HUDEP-2 (cell line): Measurements from ENCODE around the gene ANTXR1.

Source experiments
- DNase-seq, 76 experiments: peaks; one replicate each; lab custom pipeline; 2025; ENCODE audit not compliant: unreplicated experiment in 76 of 76; lab: John Stamatoyannopoulos, UW

ANTXR1 gene

GRCh38 chr2:69175790-69176715 is 163.1 kb downstream of the ANTXR1 start:
- DNase-seq, result no peak

DNA sequence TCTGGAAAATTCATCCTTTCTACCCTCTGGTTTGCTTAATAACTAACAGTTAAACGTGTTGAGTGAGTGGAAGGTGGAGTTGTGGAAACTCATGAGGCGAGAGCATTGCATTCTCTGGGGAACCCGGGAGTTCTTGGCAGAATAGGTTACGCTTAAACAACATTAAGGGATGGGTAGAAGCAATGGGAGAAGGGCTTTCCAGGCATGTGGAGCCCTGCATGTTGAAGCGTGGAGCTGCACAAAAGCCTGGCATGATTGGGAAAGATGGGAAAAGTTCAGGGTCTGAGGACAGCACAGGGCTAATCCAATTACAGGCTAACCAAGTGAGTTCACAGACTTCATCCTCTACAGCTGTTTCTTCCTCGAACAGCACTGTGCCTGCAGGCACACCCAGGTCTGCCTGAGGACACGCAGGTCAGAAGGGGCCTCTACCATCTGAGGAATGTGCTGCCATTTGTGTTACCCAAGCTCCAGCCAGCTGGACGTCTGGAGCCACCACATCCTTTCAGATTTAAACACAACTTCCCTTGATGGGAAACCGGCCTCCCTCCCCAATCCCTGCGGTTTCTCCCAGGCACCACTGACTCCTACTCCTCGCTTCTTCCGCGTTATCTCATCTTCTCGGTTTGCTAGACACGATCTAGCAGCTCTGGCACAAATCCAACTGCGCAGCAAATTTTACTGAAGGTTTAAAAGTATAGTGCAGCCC is 164.2 kb downstream of the ANTXR1 start:
- no peak for DNase-seq

DNA sequence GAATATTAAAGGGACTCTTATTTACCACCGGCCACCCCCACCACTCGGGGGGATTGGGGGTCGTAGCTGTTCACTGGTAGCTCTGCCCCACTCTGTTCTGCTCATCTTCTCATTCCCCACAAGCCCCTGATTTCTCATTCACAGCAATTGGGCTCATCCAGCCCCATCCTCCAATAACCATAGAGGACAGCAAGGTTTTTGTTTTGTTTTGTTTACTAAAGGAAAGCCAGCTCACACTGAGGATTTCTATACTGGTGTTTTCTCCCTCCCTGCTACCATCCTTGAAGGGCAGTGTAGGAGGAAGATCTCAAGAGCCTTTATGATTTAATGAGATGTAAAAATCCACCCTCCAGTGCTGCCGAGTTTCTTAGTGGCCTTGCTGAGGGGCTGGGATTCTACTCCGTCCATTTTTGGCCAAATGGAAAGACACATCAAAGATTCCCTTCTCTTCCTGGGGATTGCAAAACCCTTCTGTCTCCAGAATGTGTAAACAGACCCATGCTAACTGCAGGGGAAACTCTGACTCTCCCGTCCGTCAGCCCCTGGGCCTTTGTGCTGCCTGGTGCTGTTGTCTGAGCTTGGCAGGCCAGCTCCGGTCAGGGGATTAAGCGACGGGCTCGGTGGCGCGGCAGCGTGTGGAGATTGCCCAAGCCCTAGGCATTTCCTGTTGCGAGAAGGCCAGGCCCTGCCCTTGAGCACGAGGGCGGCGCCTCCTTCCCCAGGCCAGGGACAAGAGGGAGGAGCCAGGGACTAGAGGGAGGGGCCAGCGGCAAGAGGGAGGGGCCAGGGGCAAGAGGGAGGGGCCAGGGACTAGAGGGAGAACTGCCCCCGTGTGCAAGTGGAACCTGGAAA is 165.0 kb downstream of the ANTXR1 start:
- DNase-seq, result peak in 53 of 76 experiments; percentile 1 to 58 (median 29)

DNA sequence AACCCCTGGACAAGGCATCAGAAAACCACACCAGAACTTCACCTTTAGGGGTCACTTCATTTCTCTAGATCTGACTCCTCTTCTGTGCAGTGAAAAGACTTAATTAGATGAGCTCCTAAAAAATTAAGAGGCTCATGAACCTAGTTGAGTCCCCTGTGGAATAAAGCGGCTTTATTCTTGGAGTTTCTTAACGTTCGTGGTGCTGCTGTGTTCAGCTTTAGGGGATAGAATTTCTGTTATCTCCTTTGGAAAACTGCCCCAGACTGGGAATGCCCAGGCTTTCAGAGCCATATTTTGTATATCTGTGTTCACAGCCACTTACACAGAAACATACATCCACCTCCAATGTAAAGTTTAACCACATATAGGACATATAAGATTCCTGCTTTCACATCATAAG is 165.8 kb downstream of the ANTXR1 start:
- DNase-seq, result no peak

DNA sequence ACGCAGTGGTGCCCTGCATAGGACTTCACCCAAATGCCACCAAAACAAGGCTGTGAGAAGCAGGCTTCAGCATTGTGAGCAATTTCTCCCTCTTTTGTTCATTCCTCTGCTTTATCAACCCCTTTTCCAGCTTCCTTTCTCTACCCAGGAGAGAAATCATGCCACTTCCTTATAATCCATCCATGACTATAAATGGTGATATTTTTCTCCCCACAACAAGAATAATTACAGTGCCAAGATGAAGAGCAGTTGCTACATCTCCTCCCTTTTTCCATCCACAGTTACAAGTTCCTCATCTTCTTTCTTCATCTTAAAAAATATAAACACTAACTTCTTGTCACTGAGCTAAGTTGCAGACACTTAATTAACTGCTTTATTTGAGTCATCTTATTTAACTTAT is 167.2 kb downstream of the ANTXR1 start:
- no peak for DNase-seq

- DNase-seq, result no peak
Measured at GRCh38 chr2:69180974-69181373, 168.0 kb downstream of the ANTXR1 start.

- peak in 16 of 76 experiments; percentile 4 to 58 (median 22) for DNase-seq
Measured at GRCh38 chr2:69181806-69182427, 168.9 kb downstream of the ANTXR1 start.

DNA sequence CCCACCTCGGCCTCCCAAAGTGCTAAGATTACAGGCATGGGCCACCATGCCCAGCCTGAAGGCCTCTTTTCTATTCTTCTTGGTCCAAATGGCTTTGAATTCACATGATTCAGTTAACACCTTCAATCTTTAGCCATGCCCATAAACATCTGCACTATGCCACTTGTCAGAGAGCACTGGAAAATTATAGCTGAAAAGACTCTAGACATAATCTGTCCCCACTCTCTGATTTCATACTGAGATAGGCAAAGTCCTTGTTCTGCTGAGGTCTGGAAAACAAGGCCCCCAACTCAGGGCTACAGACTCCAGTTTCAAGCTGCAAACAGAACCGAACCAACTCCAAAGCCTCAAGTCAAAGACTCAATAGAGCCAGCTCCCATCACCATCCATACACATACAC is 170.7 kb downstream of the ANTXR1 start:
- DNase-seq, result no peak

DNA sequence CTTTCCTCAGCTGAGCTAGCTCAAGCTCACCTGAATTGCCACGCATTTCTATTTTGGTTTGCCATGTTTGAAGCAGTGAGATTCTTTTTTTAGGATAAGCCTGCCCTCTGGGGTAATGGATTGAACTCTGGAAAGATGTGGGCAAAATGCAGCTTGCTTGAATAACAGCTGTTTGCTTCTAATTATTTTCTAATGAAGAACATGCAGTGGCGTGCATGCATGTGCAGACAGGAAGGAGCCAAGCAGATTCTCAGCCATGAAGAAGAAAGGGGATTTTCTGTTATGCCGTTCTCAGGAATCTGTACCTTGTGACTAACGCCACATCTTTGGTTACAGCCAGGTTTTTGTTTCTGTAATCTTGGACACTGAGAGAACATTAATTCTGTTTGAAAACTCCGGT is 171.2 kb downstream of the ANTXR1 start:
- DNase-seq, result no peak

DNA sequence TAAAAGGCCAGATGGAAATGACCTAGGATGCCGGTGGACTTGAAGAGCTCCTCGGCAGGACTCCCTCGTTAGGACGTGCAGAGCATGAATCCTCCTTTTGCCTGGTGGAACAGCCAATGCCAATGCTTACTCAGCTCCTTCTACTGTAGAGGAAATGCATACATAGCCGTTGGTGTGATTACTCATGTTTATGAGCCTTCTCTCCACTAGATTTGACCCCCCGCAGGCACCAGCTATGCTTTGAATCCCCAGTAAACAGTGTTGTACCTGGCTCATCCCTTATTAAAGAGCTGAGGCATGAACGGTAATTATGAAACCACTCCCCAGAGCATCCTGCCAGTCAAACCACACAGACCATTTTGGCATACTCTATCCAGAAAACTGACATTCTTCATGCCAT is 172.8 kb downstream of the ANTXR1 start:
- DNase-seq, result no peak

DNA sequence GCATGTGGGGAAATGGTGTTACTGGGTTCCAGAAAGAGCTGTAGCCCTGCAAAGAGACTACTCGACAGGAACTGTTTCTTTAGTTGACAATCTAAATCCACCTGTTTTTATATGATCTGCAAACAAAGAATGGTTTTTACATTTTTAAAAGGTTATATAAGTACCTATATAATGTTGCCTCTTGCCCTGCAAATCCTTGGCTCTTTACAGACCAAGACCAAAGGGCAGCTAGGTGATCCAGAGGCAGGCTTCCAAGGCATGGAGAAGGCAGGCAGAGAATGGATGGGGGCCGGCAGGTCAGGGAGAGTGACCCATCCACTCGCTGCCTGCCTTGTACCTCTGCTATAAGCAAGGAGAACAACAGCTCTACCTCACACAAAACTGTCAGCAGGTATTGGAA is 173.6 kb downstream of the ANTXR1 start:
- DNase-seq, result no peak

GRCh38 chr2:69188182-69188900 is 175.4 kb downstream of the ANTXR1 start:
- no peak for DNase-seq

GRCh38 chr2:69190743-69191404 is 177.9 kb downstream of the ANTXR1 start:
- DNase-seq, result no peak

- DNase-seq, result no peak
Measured at GRCh38 chr2:69191634-69192033, 178.7 kb downstream of the ANTXR1 start.

DNA sequence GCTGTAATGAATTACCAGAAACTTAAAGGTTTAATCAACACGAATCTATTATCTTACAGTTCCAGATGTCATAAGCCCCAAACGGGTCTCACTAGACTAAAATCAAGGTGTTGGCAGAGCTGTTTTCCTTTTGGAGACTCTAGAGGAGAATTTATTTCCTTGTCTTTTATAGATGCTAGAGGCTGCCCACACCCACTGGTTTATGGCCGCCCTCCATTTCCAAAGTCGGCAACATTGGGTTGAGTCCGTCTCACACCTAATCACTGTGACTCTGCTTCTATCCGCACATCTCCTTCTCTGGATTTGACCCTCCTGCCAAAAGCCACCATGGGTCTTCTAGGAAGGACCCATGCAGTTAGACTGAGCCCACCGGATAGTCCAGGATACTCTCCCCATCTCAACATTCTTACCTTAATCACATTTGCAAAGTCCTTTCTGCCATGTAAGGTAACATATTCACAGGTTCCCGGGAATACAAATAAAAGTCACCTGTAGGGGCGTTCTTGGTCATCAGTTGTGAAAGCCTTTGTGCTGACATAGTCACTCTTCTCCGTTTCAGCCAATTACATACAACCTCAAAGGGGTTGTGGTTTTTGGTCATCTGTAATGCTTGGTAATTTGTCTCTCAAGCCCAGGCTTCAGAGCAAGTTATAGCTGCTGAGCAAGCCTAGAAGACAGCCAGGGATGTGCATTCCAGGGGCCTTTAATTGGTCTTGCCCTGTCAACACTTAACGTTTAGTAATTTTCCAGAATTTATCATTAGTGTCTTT is 179.4 kb downstream of the ANTXR1 start:
- DNase-seq, result no peak

DNA sequence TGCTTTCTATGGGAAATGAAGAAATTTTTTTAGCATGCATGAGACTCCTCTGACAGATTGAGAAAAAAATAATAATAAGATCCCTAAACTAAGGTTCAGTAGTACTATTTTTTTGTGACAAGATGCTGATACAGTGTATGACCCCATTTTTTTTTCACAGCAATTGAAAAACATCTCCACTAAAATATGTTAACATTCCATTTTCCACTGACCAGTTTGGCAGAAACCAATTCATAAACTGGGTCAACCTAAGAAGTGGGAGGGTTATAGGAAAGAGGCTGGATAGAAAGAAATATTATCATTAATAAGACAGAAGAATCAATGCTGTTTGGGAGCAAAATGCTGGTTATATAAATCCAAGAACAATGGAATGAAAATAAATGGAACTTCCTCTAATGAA is 182.7 kb downstream of the ANTXR1 start:
- DNase-seq, result no peak

- no peak for DNase-seq
Measured at GRCh38 chr2:69196327-69197117, 183.5 kb downstream of the ANTXR1 start.

- no peak for DNase-seq
Measured at GRCh38 chr2:69200107-69200520, 187.1 kb downstream of the ANTXR1 start.
